Left forelimb (tissue), 1 donor: ENCODE results near the gene MSH3.
"Not testable (repeated sequence)": the region's sequence is repeated elsewhere in the genome, so short reads cannot be mapped to it uniquely, and the experiment has no call there.

ENCODE experiments used
- DNase-seq: peaks from one replicate; pipeline ENCODE4 v3.0.0-alpha.2; 2018; ENCODE audit warnings: low spot score

The MSH3 gene

DNA sequence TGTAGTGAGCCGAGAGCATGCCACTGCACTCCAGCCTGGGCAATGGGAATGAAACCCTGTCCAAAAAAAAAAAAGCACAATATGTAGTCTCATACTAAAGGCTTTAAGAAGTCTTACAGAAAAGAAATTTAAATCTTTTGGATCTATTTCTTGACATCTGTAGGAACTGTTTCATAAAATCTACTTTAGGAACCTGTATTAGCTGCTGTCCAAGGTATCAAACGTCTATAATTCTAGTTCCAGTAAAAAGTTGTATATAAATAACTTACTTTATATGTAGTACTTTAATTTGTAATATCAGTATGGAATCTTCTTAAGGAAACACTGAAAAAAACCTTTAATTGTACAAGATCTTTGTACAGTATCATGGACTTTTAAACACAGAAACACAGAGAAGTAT, 199.0 kb downstream of the MSH3 start:
- no peak for DNase-seq

DNA sequence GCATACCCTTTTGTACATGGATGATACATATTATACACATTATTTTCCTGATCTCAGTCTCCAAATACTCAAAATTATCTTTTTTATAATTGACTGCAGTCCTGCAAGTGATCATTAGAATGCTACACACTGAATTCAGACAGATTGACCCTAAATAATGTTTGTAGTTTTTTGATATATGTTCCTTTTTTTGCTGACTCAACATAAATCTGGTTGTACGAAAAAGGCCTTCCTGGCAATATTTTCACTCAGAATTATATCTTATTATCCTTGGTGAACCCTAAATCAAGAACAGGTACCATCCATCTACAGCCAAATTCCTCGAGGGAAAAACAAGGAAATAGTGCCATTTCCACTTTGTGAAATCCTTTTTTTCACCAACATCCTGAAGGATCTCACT, 200.1 kb downstream of the MSH3 start:
- DNase-seq = no peak

DNA sequence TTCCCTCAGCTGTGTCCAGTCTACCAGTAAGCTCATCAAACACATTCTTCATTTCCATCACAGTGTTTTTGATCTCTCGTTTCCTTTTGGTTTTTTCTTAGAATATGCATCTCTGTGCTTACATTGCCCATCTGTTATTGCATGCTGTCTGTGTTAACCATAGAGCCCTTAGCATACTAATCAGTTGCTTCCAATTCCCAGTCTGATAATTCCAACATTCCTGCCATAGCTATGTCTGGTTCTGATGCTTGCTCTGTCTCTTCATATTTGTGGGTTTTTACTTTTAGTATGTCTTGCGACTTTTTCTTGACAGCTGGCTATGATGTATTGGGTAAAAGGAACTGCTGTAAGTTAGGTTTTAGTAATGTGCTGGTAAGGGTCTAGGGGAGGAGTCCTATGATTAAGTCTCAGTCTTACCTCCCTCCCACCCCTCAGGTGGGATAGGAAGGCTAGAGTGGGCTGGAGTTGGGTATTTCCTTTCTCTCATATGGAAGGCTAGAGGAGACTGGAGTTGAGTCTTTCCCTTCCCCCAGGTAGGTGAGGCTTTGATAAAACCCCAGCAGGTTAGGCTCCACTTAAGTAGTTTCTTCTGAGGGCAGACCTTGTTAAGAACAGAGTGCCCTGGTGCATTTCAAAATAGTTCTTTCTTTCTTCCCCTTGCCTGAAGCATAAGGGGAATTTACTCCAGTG, 206.6 kb downstream of the MSH3 start:
- no peak for DNase-seq

DNA sequence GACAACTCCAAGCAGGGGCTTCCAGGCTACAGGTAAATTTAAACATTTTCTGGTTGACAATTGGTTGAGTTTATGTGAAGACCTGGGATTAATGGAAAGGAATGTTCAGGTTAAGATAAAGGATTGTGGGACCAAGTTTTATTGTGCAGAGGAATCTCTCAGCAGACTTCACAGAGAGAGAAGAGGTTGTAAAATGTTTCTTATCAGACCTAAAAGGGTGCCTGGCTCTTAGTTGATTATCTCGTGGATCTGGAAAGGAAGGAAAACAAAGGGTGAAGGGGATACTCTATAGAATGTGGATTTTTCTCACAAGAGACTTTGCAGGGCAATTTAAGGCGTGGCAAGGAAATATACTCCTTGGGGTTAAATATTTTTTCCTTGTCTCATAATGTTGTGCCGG, 209.3 kb downstream of the MSH3 start:
- DNase-seq = no peak

DNA sequence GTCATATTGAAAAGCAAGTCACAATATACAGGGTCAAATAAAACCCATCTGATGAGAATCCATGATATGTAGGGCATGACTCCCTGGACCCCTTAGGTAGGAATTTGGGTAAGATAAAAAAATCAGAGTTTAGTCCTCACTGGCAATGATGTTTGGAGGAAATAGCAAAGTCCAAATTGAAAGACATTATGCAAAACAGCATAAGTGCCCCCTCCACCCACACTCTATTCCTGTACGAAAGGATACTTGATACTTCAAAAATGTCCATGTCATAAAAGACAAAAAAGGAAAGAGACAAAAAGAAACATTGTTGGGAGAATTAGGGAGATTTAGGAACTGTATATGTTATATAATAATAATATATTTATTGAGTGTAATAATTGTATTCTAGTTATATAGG, 209.7 kb downstream of the MSH3 start:
- DNase-seq = no peak

DNA sequence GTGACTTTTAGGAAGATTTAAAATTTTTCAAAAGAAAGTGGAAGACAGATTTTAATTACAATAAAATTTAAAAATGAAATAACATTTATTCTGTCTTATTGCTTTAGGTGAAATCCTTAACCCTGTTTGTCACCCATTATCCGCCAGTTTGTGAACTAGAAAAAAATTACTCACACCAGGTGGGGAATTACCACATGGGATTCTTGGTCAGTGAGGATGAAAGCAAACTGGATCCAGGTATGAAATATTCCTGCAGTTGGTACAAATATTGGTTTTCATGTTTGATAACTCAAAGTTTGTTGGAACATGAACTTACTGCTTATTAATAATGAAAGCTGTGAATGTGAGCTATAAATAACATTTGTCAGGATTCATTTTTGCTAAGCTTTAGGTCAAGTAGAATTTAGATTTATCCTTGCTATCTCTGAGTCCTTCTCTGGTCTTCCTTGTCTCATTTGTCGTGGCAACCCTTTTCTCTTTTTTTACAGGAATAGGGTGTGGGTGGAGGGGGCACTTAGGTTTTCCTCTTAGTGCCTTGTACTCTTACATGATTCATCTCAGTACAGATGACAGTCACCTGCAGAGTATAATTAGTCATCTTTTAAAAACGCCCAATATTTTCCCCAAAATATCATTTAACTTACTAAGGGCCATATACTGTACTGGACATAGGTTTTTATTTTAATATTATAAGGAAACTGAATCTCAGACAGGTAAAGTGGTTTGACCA, 210.4 kb downstream of the MSH3 start:
- no peak for DNase-seq

DNA sequence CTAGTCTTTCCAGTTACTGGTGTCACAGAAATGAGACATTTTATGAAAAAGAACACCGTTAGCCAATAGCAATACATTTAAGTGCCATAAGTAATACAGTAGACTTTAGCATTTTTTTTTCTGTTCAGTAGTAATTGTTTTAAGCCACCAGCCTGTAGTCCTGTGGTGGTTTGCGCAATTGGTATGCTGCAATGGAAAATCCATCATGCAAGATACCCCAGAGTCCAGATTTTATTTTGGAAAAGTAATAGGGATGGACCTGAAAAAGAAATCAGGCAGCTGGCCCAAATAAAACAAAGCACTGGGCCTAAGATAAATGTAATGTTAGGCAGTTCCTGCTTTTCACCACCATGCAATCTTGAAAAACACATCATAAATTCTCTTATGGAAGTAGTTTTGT, 211.1 kb downstream of the MSH3 start:
- DNase-seq = no peak

DNA sequence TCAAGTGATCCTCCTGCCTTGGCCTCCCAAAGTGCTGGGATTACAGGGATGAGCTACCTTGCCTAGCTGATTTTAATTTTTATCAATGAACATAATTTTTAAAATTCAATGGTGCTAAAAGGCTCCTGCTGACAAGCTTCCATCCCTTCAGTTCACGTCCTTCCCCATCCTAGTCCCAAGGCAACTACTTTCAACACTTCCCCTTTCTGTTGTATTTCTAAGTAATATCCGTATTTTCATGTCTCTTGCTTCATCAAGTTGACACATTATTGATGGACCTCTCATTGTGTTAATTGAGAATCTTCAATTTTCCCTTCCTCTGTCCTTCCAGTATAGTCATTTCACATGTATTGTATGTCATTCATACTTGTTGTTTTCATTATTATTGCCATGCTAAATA, 211.9 kb downstream of the MSH3 start:
- no peak for DNase-seq

DNA sequence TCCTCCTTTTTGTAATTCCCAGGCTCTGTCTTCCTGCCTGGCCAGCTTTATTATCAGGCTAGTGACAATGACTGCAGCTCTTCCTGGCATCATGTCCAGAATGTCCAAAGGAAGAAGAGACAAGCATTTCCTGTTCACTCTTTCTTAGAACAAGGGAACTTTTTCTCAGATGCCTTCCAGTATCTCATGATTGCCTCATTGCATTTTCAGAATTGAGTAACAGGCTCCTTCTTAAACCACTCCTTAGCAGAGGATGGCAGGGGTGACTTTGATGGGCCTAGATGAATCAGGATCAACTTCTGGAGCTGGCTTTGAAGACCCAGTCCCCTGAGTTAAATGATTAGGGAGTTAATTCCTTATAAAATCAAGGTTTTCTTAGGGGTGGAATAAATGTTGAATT, 212.8 kb downstream of the MSH3 start:
- no peak for DNase-seq

DNA sequence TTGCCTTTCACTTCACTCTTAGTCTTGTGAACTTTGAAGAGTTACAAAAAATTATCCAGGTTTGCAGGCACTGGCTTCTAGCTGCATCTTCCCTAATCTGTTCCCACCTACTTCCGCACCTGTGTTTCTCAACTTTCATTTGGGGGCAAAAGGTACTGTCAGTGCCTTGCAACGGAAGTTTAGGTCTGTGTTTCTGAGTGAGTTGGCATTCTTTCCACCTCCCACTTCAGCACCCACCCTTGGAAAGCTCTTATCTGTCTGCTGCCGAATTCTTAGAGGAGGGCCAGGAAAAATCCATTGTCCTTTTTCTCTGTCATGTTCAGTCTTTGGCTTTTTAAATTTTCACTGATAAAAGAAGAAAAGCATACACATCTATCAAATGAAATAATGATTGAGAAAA, 216.0 kb downstream of the MSH3 start:
- no peak for DNase-seq

DNA sequence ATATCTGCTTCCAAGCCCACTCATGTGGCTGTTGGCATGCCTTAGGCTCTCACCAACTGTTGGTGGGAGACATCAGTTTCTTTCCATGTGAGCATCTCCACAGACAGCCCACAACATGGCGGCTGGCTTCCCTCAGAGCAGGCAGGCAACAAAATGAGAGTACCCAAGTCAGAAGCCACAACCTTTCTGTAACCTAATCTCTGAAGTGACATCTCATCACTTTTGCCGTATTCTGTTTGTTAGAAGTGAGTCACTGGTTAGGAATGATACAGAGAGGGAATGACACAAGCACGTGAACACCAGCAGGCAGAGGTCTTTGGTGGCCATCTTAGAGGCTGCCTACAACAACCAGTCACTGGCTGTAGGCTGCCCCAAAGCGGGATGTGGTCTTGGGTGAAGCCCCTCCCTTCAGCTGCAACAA, 217.1 kb downstream of the MSH3 start:
- no peak for DNase-seq

DNA sequence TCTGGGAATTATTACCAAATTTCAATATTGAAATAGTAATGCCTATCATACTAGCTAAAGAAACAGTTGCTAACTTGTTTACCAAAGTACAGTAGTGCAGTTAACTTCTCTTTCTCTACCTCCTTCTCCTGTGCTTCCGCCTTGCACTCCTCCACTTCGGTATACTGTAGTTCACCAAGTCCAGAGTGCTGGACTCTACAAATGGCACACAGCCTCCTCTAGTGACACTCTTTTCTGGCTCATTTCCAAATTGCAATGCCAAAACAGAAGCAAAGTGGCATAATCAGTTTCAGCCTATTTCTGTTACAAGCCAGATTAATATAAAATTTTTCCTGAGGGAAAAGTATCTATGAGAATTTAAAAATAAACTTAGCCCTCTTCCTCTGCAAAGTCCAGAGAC, 219.7 kb downstream of the MSH3 start:
- DNase-seq = no peak

DNA sequence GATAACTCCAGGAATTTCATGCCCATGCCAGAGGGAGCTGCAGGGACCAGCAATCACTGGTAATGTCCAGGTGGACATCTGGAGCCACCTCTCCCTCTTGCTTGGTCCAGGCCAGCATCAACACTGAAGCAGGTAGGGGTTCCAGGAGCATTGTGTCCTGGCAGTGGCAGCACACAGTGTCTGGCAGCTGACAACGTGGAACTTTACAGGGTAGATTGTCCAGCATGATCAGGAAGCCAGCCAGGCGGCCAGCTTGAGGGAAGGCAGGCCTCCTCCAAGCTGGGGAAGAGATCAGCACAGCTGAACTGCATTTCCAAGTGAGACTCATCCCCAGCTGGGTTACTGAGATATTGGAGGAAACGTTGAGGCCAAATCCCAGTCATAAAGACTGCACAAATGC, 223.1 kb downstream of the MSH3 start:
- no peak for DNase-seq

DNA sequence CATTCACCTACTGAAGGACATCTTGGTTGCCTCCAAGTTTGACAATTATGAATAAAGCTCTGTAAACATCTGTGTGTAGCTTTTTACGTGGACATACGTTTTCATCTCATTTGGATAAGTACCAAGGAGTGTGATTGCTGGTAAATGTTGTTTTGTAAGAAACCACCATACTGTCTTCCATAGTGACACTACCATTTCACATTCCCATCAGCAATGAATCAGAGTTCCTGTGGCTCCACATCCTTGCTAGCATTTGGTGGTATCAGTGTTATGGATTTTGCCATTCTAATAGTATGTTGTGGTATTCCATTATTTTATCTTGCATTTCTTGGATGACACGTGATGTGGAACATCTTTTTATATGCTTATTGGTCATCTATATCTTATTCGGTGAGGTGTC, 227.3 kb downstream of the MSH3 start:
- DNase-seq = no peak

DNA sequence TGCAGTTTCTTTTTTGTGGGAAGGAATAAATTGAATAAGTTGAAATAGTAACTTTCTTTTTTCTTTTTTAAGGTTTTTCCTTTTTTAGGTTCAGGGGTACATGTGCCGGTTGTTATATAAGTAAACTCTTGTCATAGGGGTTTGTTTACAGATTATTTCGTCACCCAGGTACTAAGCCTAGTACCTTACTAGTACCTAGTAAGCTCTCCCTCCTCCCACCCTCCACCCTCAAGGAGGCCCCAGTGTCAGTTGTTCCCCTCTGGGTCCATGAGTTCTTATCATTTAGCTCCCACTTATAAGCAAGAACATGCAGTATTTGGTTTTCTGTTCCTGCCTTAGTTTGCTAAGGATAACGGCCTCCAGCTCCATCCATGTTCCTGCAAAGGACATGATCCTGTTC, 228.9 kb downstream of the MSH3 start:
- not testable (repeated sequence) for DNase-seq

DNA sequence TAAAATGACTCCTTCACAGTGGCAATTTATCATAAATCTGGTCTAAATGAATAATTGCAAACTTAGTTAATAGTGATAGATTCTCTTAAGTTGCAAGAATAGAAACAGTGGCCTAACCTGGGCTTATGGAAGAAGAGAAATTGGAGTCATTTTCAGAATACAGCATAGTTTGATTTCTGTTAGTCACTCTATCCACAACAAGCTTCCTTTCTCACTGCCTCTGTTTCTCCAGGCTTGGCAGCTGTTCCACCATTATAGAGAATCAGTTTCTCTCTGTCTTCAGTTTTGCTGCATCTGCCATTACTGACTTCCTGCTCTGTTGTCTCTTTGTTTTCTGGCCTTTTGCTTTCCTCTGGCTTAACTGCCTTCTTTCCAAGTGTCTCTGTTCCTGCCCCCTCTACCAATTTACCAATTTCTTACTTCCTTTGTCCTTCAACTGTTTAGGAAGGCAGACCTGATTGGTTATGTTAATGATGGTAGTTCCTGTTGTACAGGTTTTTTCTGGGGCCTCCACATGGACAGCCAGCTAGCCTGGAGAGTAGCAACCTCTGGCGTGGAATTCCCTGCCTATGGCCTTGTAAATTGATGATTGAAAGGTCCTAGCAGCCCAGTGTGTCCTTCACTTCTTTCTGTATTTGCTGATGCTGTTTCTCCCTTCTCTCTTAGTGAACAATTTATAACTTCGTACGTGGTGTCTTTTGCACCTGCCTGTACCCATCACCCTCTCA, 229.8 kb downstream of the MSH3 start:
- no peak for DNase-seq

DNA sequence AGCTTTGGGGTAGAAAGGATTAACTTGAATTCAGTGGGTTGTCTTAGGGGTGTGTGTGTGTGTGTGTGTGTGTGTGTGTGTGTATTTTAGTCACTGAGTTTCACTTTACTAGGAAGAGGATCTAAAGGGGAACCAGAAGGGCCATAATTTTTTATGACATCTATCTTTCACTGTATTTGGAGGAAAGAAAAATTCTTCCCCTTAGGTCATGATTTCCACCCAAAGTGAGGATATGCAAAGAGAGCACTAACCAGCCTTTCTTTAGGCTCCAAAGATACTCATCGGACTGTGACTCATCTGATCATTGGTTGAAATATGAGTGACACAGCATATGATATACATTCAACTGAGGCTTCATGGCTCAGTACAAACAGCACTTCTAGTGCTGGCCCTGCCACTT, 230.5 kb downstream of the MSH3 start:
- no peak for DNase-seq

DNA sequence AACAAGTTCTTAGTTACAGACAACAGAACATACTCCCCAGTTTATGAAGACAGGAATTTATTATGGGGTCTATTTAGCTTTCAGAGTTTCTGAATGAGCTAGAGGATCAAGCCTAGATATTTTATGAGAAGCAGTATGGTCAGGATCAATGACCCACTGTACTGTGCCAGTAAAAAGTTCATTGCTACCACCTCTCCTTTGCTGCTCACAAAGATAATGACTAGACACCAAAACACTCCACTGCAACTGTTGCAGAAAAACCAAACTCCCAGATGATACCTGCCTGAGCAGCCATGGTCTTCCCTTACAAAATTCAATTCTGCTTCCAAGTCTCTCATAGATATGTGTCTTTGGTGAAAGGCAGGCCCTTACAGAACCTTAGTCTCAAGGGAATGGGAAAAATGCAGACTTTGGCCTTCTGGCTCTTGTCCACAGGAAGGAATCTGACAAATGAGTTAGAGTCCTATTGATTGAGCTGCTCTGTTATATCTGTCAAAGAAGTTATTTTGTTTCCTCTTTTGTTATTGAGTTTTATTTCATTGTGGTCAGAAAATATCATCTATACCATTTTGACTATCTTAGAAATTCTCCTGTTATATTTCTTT, 231.0 kb downstream of the MSH3 start:
- DNase-seq = no peak

DNA sequence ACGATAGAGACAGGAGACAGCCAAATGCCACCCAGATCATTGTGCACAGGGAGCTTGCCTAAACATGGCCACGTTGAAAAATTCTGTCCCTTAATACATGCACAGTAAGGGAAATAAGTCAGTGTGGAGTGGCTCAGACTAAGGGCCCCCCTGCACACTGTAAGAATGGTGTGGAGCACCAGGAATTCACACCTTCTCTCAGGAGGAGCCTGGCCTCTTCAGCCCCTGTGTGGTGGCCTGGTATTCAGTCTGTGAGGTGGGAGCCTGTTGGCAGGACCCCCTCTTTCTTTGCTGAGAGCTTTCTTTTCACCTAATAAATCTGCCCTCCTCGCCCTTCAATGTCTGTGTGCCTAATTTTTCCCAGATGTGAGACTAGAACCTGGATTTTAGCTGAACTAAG, 239.6 kb downstream of the MSH3 start:
- no peak for DNase-seq

DNA sequence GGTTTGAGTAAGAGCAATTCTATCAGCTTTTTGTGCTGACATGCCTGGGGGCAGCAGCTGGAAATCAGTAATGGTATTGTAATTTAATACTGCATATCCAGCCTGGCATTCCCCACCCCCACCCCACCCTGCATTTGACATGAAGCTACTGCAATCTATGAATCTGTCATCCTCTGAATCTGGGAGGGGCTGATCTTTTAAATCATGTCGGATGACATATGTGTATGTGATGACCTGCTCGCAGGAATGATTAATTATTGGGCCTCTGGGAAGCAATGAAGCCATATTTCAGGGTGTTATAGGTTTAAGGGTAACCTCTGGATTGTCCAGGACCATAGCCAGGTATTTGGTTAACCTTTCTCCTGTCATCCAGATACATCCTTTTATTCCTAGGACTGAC, 241.1 kb downstream of the MSH3 start:
- DNase-seq = no peak

DNA sequence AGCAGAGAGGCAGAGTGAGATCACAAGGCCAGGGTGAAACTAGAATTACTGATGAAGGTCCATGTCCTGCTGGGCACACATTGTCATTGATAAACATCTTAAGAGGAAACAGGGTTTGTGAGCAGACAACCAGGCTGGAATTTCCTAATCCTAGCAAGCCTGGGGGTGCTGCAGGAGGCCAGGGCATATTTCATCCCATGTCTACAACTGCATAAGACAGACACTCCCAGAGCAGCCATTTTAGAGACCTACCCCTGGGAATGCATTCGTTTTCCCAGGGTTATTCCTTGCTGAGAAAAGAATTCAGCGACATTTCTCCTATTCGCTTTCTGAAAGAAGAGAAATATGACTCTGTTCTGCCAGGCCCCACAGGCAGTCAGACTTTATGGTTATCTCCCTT, 248.2 kb downstream of the MSH3 start:
- not testable (repeated sequence) for DNase-seq

DNA sequence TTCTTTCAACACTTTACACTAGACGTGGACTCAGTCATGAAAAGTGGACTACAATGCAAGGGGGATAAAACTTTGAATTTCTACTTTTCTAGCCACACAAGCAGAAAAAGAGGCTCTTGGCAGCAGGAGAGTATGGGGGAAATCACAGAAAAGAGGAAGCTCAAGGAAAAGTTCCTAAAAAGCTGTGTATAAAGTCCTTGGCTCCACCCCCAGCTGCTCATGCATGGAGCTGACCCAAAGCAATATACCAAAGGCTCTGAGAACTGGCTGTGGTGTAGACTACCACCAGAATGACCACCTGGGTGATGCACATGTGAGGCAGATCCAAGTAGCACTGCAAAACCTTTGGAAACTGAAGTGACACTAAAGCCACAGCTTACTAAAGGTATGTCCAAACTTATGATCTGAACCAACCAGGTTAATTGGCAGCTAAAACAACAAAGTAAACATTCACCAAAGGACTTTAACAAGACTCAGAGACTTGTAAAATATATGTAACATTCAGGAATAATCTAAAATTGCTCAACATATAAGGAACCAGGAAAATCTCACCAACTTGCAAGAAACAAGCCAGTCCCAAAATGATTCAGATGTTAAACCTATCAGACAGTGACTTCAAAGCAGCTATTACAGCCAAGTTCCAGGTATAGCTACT, 250.2 kb downstream of the MSH3 start:
- DNase-seq = no peak
